Muscle layer of colon (tissue), 2 donors: ENCODE results near the gene SCFD2.

Experiments
- H3K27ac ChIP-seq: one replicate; pipeline ENCODE4 v1.7.0; 2013; ENCODE audit warnings: low read depth, mild to moderate bottlenecking, low read length, moderate library complexity
- H3K27me3 ChIP-seq, 2 donors: one replicate each; pipeline ENCODE4 v1.7.0; 2013; ENCODE audit warnings: low read length in 2 of 2, mild to moderate bottlenecking in 2 of 2; ENCODE audit not compliant: insufficient read depth in 2 of 2, control insufficient read depth in 1 of 2
- H3K36me3 ChIP-seq: one replicate; pipeline ENCODE4 v1.7.0; 2013; ENCODE audit warnings: mild to moderate bottlenecking, low read length; ENCODE audit not compliant: insufficient read depth
- H3K4me1 ChIP-seq: one replicate; pipeline ENCODE4 v1.7.0; 2013; ENCODE audit warnings: mild to moderate bottlenecking, low read length; ENCODE audit not compliant: insufficient read depth
- H3K4me3 ChIP-seq, 2 donors: one replicate each; pipeline ENCODE4 v1.7.0; 2013; ENCODE audit warnings: low read length in 2 of 2, low read depth in 1 of 2, mild to moderate bottlenecking in 1 of 2, moderate library complexity in 1 of 2
- H3K9ac ChIP-seq: one replicate; pipeline ENCODE4 v1.7.0; 2013; ENCODE audit warnings: low read length
- H3K9me3 ChIP-seq: one replicate; pipeline ENCODE4 v1.7.0; 2013; ENCODE audit warnings: mild to moderate bottlenecking, low read length
- donor health status: abdominal sarcoma.
- donor health status: Adenocarcinoma of cecum.

SCFD2 gene

GRCh38 chr4:52987392-52988056 lies 378.3 kb downstream of the SCFD2 start:
- Histone ChIP-seq H3K9me3 (no peaks in the 10 kb centered on the region), H3K4me3 (no peak overlapping the region), H3K27ac (no peak overlapping the region), H3K9ac (no peak overlapping the region), H3K27me3 (no peaks in the 10 kb centered on the region), H3K36me3 (no peaks in the 10 kb centered on the region), H3K4me1 (no peaks in the 10 kb centered on the region)

DNA sequence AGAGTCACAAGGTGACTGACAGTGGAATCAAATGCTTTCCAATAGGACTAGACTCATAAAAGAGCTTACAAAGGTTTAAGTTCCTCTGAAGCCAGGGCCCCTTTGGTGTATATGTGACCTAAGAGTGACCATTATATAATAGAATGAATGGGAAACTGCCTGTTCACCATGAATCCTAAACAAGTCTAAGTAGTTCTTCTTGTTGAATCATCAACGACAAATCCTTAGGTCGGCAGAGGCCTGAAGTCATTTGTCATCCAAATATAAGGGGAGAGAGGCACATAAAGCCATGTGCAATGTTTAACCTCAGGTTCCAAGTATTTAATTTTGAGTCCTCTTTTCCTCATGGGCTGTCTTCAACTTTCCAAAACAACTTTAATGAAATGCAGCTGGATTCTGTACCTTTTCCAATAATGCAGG lies 381.4 kb downstream of the SCFD2 start:
- H3K9ac ChIP-seq: no peak overlapping the region
- no peaks in the 10 kb centered on the region for H3K36me3 ChIP-seq
- no peak overlapping the region for H3K4me3 ChIP-seq
- H3K4me1 ChIP-seq: no peaks in the 10 kb centered on the region
- H3K27ac ChIP-seq: no peak overlapping the region
- H3K27me3 ChIP-seq: no peaks in the 10 kb centered on the region
- no peaks in the 10 kb centered on the region for H3K9me3 ChIP-seq

DNA sequence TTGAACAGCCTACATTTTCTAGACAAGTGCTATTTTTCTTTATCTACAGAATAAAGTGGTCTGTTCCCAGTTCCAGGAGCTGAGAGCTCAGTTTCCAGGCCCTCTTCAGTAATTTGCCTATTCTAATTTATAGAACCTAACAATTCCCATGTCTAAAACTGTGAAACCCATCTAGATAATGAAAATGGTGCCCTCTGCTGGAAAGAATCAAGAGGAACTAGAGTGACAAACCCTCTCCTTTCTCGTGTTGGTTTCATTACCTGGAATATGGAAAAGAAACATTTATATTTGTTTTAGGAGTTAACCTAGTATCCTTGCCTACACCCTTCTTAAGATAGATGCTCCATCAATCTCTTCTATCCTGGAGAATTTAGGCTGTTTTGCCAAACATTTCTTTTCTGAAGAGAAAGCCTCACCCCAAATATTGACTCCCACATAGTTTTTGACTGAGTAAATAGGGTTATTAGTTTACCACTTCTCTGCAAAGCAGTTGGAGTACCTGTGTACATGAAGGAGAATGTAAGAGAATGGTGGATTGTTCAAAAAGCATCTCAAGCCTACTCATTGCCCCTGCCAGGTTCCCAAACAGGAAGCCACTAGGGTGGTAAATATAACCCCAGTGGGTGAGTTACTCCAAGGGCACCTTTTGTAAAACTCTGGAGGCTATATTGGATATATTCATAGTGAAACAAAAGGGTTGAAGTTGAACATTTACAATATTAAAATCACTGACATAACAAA lies 382.1 kb downstream of the SCFD2 start:
- no peaks in the 10 kb centered on the region for H3K9me3 ChIP-seq
- no peaks in the 10 kb centered on the region for H3K36me3 ChIP-seq
- H3K4me3 ChIP-seq: no peak overlapping the region
- no peak overlapping the region for H3K9ac ChIP-seq
- no peaks in the 10 kb centered on the region for H3K4me1 ChIP-seq
- no peaks in the 10 kb centered on the region for H3K27me3 ChIP-seq
- H3K27ac ChIP-seq: no peak overlapping the region

- Histone ChIP-seq H3K27ac (no peak overlapping the region), H3K4me3 (no peak overlapping the region), H3K27me3 (no peaks in the 10 kb centered on the region), H3K36me3 (no peaks in the 10 kb centered on the region), H3K4me1 (peaks cover 2% of the 10 kb centered on the region), H3K9ac (no peak overlapping the region), H3K9me3 (no peaks in the 10 kb centered on the region)
Measured at GRCh38 chr4:52982946-52983340, 382.9 kb downstream of the SCFD2 start.

DNA sequence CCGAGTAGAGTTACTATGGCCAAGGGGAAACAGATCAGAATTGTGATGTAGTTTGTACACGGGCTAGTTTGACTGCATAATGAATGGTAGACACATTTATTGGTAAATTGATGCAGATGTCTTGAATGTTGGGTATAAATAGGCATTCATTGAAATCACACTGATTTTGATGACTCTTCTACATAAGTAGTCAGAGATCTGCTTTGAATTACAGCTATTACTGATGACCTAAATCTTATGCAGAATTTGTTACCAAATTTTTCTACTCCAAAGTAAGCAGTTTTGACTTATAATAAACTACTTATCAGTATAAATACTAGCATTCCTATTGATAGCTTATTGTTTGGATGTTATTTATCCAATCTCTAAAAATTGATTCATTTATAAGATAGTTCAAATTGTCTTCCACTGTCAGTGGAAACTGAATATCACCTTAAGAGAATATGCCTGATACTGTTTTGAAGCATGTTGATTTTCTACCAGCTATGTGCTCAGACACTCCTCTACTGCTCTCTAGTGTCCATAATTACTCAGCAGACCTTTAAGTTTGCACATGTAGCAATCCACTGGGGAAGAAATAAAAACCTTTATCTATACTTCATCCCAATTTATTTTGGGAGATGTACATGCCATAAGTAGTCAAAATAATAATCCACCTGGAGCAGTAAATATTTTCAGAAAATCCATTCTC lies 383.5 kb downstream of the SCFD2 start:
- peaks cover 5% of the 10 kb centered on the region for H3K4me1 ChIP-seq
- H3K4me3 ChIP-seq: no peak overlapping the region
- no peaks in the 10 kb centered on the region for H3K9me3 ChIP-seq
- no peaks in the 10 kb centered on the region for H3K36me3 ChIP-seq
- no peaks in the 10 kb centered on the region for H3K27me3 ChIP-seq
- no peak overlapping the region for H3K27ac ChIP-seq
- no peak overlapping the region for H3K9ac ChIP-seq

GRCh38 chr4:52979821-52980590 lies 385.9 kb downstream of the SCFD2 start:
- no peaks in the 10 kb centered on the region for H3K27me3 ChIP-seq
- no peaks in the 10 kb centered on the region for H3K9me3 ChIP-seq
- peaks cover 5% of the 10 kb centered on the region for H3K4me1 ChIP-seq
- no peak overlapping the region for H3K4me3 ChIP-seq
- no peaks in the 10 kb centered on the region for H3K36me3 ChIP-seq
- H3K9ac ChIP-seq: no peak overlapping the region
- no peak overlapping the region for H3K27ac ChIP-seq

DNA sequence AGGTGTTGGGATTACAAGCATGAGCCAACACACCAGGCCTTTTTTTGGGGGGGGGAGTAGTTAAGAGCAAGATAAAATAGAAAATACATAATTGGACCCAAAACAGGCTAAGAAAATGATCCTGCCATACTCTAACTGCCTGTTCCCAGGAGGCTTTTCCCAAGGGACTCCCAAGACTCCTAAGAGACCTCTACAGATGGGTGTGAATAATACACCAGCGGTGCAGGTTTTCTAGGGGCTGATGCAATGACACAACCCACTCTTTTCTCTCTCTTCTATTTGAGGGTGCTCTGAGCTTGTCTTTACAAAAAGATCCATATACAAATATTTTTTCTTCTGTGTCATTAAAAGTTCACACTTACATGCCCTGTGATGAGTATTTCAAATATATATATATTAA lies 386.8 kb downstream of the SCFD2 start:
- Histone ChIP-seq H3K4me3 (no peak overlapping the region), H3K27me3 (no peaks in the 10 kb centered on the region), H3K4me1 (peaks cover 5% of the 10 kb centered on the region), H3K9ac (no peak overlapping the region), H3K9me3 (no peaks in the 10 kb centered on the region), H3K27ac (no peak overlapping the region), H3K36me3 (no peaks in the 10 kb centered on the region)

- H3K4me3 ChIP-seq: no peak overlapping the region
- H3K27me3 ChIP-seq: no peaks in the 10 kb centered on the region
Measured at GRCh38 chr4:52977252-52977651, 388.6 kb downstream of the SCFD2 start.

GRCh38 chr4:52976523-52977230 lies 389.2 kb downstream of the SCFD2 start:
- Histone ChIP-seq H3K27ac (no peak overlapping the region), H3K36me3 (no peaks in the 10 kb centered on the region), H3K4me1 (peaks cover 5% of the 10 kb centered on the region), H3K9me3 (no peaks in the 10 kb centered on the region), H3K4me3 (no peak overlapping the region), H3K9ac (no peak overlapping the region), H3K27me3 (no peaks in the 10 kb centered on the region)

More at GRCh38 chr4:52977252-52977651, 388.6 kb downstream of the SCFD2 start:
- no peak overlapping the region for H3K9ac ChIP-seq
- no peaks in the 10 kb centered on the region for H3K9me3 ChIP-seq
- peaks cover 5% of the 10 kb centered on the region for H3K4me1 ChIP-seq
- no peak overlapping the region for H3K27ac ChIP-seq
- H3K36me3 ChIP-seq: no peaks in the 10 kb centered on the region

DNA sequence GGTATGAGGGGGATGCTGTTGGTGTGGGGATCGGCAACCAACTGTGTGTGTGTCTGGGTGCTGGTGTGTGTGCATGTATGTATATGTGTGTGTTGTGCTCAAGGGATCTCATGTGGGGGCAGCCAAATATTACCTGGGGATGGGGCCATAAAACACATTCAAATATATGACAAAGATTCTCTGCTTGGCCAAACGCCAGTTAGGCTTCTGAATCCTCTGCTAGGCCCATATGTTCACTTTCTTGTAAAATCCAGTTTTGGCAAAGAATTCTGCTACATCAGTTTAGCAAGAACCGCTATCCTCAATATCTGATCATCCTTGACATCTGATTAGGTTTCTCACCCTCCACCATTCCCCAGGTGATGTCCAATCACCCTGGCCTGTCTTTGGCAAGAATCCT lies 397.2 kb downstream of the SCFD2 start:
- Histone ChIP-seq H3K4me3 (no peak overlapping the region), H3K9ac (no peak overlapping the region), H3K9me3 (no peaks in the 10 kb centered on the region), H3K27ac (no peak overlapping the region), H3K4me1 (no peaks in the 10 kb centered on the region), H3K36me3 (no peaks in the 10 kb centered on the region), H3K27me3 (no peaks in the 10 kb centered on the region)

DNA sequence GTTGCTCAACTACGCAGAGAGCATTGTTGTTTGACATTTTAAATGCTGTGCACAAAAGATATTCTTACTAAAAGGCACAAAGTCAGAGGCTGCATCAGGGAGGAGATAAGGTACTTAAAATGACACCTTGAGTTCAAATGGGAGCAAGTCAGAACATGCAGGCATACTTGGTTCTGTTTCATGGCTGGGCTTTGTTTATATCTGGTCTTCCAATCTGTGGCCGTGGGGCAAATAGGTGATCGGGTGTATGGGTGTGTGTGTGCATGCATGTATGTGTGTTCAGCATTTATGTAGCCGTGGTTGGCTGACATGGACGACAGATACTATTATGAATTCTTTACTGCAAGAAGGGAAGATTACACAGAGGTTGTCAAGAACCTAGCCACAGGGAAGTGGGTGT lies 397.6 kb downstream of the SCFD2 start:
- H3K4me3 ChIP-seq: no peak overlapping the region
- H3K9ac ChIP-seq: no peak overlapping the region
- no peaks in the 10 kb centered on the region for H3K27me3 ChIP-seq
- no peaks in the 10 kb centered on the region for H3K4me1 ChIP-seq
- no peak overlapping the region for H3K27ac ChIP-seq
- H3K9me3 ChIP-seq: no peaks in the 10 kb centered on the region
- no peaks in the 10 kb centered on the region for H3K36me3 ChIP-seq
